ENCODE results near the gene HAL.

GRCh38 chr12:96026331-96026730 lies 30.2 kb upstream of the HAL start:
- TF ChIP-seq CTCF (IDR thresholded peaks at IDR 0.05) = no peak
- no peak for TF ChIP-seq EZH2 (IDR thresholded peaks at IDR 0.05; ENCODE audit: borderline replicate concordance, insufficient read depth, low read depth, low read length, poor library complexity, severe bottlenecking)
